ENCODE data around the gene SPATA12.

- TF ChIP-seq CTCF (conservative IDR thresholded peaks at IDR 0.05 in 1 of 2, IDR thresholded peaks at IDR 0.05 in 1 of 2; ENCODE audit: extremely low read depth in 1 of 2, insufficient read depth in 1 of 2, low read depth in 1 of 2, low read length in 2 of 2) = no peak
- no peak for TF ChIP-seq EZH2 (IDR thresholded peaks at IDR 0.05; ENCODE audit: borderline replicate concordance, low read length)
Measured at GRCh38 chr3:57110798-57111197, 50.3 kb downstream of the SPATA12 start.

Measured in mammary epithelial cell (primary cell).